ENCODE data around the gene DR1. TPM values are rescaled to one million over a fixed set of nuclear protein-coding genes. Genes with fewer than 3 reads are reported as not detected.

The DR1 gene
- polyA plus RNA-seq, 1 experiment = 44.9 TPM

DNA sequence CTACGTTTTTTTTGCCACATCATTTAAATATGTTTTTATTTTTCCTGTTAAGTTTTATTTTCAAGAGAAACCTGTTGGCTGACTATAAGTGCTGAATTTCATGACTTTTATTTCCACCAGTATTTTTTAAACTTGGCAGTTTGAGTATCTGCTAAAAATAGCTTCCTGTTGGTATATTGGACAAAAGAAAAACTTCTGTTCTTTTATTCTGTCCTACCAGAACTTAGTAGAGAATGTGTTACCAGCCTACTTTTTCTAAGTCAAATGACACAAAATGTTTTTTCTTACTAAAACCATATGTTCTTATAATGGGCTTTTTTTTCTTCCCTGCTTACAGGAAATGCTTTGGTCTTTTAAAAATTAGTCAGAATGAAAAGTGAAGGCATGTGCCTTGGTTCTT is 7.6 kb downstream of the DR1 start:
- CTCF ChIA-PET = interaction anchor here (0.5 to 2.5 kb wide), 3 partner anchors 49 to 521 kb away, joined by 3 to 17 read pairs (median 3); partner anchors contain the start of gene RPL5
- H3K4me3 ChIP-seq (ENCODE audit: low read depth, low read length) = no peak overlapping the region
- POLR2A ChIA-PET = interaction anchor here (1.0 kb wide), 1 partner anchor 29 kb away, joined by 3 read pairs; no protein-coding TSS in a partner anchor
- no peaks in the 10 kb centered on the region for H3K9me3 ChIP-seq (ENCODE audit: control insufficient read depth, insufficient read depth, low read length)
- no peak overlapping the region for H3K27ac ChIP-seq (ENCODE audit: low read depth, low read length)
- no peak for DNase-seq (ENCODE audit: low read depth, low spot score)
- TF ChIP-seq, protein P1, sequence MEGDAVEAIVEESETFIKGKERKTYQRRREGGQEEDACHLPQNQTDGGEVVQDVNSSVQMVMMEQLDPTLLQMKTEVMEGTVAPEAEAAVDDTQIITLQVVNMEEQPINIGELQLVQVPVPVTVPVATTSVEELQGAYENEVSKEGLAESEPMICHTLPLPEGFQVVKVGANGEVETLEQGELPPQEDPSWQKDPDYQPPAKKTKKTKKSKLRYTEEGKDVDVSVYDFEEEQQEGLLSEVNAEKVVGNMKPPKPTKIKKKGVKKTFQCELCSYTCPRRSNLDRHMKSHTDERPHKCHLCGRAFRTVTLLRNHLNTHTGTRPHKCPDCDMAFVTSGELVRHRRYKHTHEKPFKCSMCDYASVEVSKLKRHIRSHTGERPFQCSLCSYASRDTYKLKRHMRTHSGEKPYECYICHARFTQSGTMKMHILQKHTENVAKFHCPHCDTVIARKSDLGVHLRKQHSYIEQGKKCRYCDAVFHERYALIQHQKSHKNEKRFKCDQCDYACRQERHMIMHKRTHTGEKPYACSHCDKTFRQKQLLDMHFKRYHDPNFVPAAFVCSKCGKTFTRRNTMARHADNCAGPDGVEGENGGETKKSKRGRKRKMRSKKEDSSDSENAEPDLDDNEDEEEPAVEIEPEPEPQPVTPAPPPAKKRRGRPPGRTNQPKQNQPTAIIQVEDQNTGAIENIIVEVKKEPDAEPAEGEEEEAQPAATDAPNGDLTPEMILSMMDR (IDR thresholded peaks at IDR 0.05; ENCODE audit: low read depth, low read length) = no peak
- H3K27me3 ChIP-seq (ENCODE audit: control insufficient read depth, insufficient read depth, low read length) = no peaks in the 10 kb centered on the region

DNA sequence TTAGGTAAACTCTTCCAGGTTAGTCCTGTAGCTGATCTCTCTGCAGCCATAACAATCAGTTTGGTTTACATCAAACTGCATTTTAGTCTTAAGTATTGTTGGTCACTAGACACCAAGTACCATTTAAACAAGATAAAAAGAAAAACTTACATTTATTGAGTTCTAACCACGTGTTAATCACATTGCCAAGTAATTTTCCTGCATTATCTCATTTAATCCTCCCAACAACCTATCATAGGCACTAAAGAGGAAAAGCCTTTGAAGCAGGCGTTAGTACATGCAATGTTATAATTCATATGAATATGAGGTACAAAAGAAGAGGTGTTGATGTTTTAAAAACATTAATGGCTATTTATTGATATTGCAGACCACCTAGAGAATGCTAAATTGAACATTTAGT is 9.0 kb downstream of the DR1 start:
- H3K27ac ChIP-seq (ENCODE audit: low read depth, low read length) = no peak overlapping the region
- no peaks in the 10 kb centered on the region for H3K27me3 ChIP-seq (ENCODE audit: control insufficient read depth, insufficient read depth, low read length)
- H3K9me3 ChIP-seq (ENCODE audit: control insufficient read depth, insufficient read depth, low read length) = no peaks in the 10 kb centered on the region
- no peak overlapping the region for H3K4me3 ChIP-seq (ENCODE audit: low read depth, low read length)
- POLR2A ChIA-PET = no interaction called here
- TF ChIP-seq, protein P1 (IDR thresholded peaks at IDR 0.05; ENCODE audit: low read depth, low read length) = no peak
- DNase-seq (ENCODE audit: low read depth, low spot score) = no peak
- CTCF ChIA-PET = interaction anchor here (2.5 kb wide), 1 partner anchor 50 kb away, joined by 17 read pairs; no protein-coding TSS in a partner anchor

DNA sequence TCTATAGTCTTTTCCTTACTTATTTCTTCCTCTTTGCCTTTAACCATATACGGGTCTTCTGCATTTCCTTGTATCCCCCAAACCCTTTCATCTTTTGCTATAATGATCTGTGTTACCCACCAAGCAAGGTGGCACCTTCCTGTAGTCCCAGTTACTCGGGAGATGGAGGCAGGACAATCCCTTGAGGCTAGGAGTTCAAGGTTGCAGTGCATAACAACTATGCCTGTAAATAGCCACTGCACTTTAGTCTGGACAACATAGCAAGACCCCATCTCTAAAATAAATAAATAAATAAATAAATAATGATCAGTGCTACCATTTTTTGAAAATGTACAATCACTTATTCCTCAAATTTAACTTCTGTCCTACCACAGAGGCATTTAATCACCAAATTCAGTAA is 11.5 kb downstream of the DR1 start:
- POLR2A ChIA-PET = no interaction called here
- TF ChIP-seq, protein P1 (IDR thresholded peaks at IDR 0.05; ENCODE audit: low read depth, low read length) = no peak
- H3K9me3 ChIP-seq (ENCODE audit: control insufficient read depth, insufficient read depth, low read length) = no peaks in the 10 kb centered on the region
- CTCF ChIA-PET = interaction anchor here (1.8 kb wide), 1 partner anchor 52 kb away, joined by 7 read pairs; no protein-coding TSS in a partner anchor
- H3K4me3 ChIP-seq (ENCODE audit: low read depth, low read length) = no peak overlapping the region
- DNase-seq (ENCODE audit: low read depth, low spot score) = no peak
- H3K27ac ChIP-seq (ENCODE audit: low read depth, low read length) = no peak overlapping the region
- H3K27me3 ChIP-seq (ENCODE audit: control insufficient read depth, insufficient read depth, low read length) = no peaks in the 10 kb centered on the region

DNA sequence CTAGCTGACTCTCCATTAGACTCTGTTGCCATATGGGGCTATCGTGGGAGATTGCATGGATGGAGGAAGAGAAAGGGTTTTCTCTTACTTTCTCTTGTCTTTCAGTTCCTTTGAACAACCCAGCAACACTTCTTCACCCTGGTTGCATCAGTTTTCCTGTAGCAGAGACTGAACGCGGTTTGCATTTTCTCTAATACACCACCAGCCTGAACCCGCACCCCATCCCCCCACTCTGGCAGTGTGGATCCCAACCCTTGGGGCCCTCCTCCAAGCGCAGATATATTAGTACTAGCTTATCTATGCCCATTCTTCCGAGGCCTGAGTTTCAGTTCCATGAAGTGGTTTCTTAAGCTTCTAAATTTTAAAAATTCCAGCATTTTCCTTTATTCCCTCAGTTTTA is 12.6 kb downstream of the DR1 start:
- ChIA-PET CTCF (interaction anchor here (1.8 kb wide), 1 partner anchor 53 kb away, joined by 7 read pairs; no protein-coding TSS in a partner anchor), POLR2A (no interaction called here)
- TF ChIP-seq, protein P1 (IDR thresholded peaks at IDR 0.05; ENCODE audit: low read depth, low read length) = no peak
- H3K9me3 ChIP-seq (ENCODE audit: control insufficient read depth, insufficient read depth, low read length) = no peaks in the 10 kb centered on the region
- no peaks in the 10 kb centered on the region for H3K27me3 ChIP-seq (ENCODE audit: control insufficient read depth, insufficient read depth, low read length)
- H3K4me3 ChIP-seq (ENCODE audit: low read depth, low read length) = no peak overlapping the region
- no peak for DNase-seq (ENCODE audit: low read depth, low spot score)
- no peak overlapping the region for H3K27ac ChIP-seq (ENCODE audit: low read depth, low read length)

DNA sequence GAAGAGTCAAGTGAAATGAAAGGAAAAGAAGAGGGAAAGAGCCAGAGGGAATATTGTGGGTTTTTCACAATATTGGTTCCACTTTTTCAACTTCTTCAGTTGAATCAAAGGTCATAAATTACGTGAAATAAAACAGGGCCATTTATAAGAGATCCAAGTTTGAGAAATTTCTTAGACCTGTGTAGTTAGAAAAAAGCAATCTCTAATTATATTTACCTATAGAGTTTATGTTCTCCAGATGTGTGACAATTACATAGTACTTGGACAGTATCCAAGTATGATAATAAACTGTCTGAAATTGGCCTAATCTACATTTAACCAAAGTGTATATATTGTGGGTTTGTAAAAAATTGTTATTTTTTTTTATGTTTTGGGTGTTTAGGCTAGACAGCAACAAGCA is 14.4 kb downstream of the DR1 start:
- Histone ChIP-seq H3K27me3 (ENCODE audit: control insufficient read depth, insufficient read depth, low read length) (no peaks in the 10 kb centered on the region), H3K9me3 (ENCODE audit: control insufficient read depth, insufficient read depth, low read length) (no peaks in the 10 kb centered on the region), H3K27ac (ENCODE audit: low read depth, low read length) (no peak overlapping the region), H3K4me3 (ENCODE audit: low read depth, low read length) (no peak overlapping the region)
- CTCF ChIA-PET = interaction anchor here (0.6 to 2.1 kb wide), 3 partner anchors 20 to 56 kb away, joined by 3 to 10 read pairs (median 8); no protein-coding TSS in a partner anchor
- POLR2A ChIA-PET = no interaction called here
- TF ChIP-seq, protein P1 (IDR thresholded peaks at IDR 0.05; ENCODE audit: low read depth, low read length) = no peak
- no peak for DNase-seq (ENCODE audit: low read depth, low spot score)
